Measurements from ENCODE around the gene TOM1L1. TPM values are rescaled to one million over a fixed set of nuclear protein-coding genes. Genes with fewer than 3 reads are reported as not detected.

Gene TOM1L1
- total RNA-seq, 1 experiment from 2014 or later, result 44.6 TPM

DNA sequence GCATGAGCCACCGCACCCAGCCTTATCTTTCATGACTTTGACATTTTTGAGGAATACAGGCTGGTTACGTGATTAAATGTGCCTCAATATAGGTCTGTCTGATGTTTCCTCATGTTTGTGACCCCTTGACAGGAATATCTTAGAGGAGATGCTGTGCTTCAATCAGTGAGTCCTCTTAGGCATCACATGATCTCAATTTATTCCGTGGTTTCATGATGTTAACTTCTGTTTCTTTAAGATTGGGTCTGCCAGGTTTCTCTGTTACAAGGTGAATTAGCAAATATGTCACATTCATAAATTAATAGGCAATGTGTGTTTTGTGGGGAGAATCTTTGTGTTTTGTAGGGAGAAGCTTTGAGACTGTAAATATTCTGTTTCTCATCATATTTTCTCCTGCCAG, 71.2 kb downstream of the TOM1L1 start:
- Histone ChIP-seq H4K5ac (ENCODE audit: insufficient read length, low read depth, low read length) (no peak overlapping the region), H3K9me3 (ENCODE audit: control insufficient read depth, low read depth, low read length) (no peaks in the 10 kb centered on the region), H3K4me2 (ENCODE audit: insufficient read depth, insufficient read length, low read length) (no peak overlapping the region), H3K4me1 (ENCODE audit: insufficient read depth, low read length) (no peaks in the 10 kb centered on the region; the same call in 1 of the 2 replicates), H3K79me2 (ENCODE audit: insufficient read depth, low read length) (peaks cover 12% of the 10 kb centered on the region; the same call in 1 of the 2 replicates), H4K8ac (replicated peaks; ENCODE audit: insufficient read length, low read depth, low read length) (no peak overlapping the region), H3K9ac (ENCODE audit: extremely low read depth, insufficient read length, low read length) (no peak overlapping the region), H3K27me3 (ENCODE audit: insufficient read depth, low read length) (no peaks in the 10 kb centered on the region), H4K20me1 (ENCODE audit: control insufficient read depth, insufficient read depth, insufficient read length) (no peaks in the 10 kb centered on the region), H3K18ac (ENCODE audit: insufficient read length, low read depth, low read length) (no peak overlapping the region), H3T11ph (ENCODE audit: low read length) (no peak overlapping the region), H3K23ac (ENCODE audit: insufficient read length, low read depth, low read length) (no peak overlapping the region), H2AK5ac (ENCODE audit: insufficient read length, low read length) (no peak overlapping the region), H4K91ac (ENCODE audit: insufficient read length, low read depth, low read length) (no peak overlapping the region), H2BK15ac (ENCODE audit: low read depth, low read length) (no peak overlapping the region), H3K4ac (ENCODE audit: low read depth, low read length) (no peak overlapping the region), H2BK5ac (ENCODE audit: insufficient read length, low read length) (no peak overlapping the region), H3K56ac (ENCODE audit: insufficient read length, low read depth, low read length) (no peak overlapping the region), H2AFZ (ENCODE audit: low read length) (no peak overlapping the region), H3K23me2 (ENCODE audit: insufficient read length, low read depth, low read length, poor library complexity, severe bottlenecking) (peaks cover 7% of the 10 kb centered on the region), H3K79me1 (ENCODE audit: insufficient read depth, low read depth, low read length, poor library complexity, severe bottlenecking) (no peaks in the 10 kb centered on the region), H2BK12ac (ENCODE audit: insufficient read length, low read depth, low read length) (no peak overlapping the region), H3K27ac (ENCODE audit: insufficient read length, low read depth, low read length) (no peak overlapping the region), H3K14ac (ENCODE audit: insufficient read depth, low read length) (no peak overlapping the region), H2BK20ac (ENCODE audit: low read depth, low read length, poor library complexity, severe bottlenecking) (no peak overlapping the region), H2BK120ac (ENCODE audit: low read depth, low read length, poor library complexity, severe bottlenecking) (no peak overlapping the region)
- no peak for DNase-seq
- Mint-ChIP-seq H3K27ac (no peak overlapping the region), H3K27me3 (ENCODE audit: low read depth) (no peaks in the 10 kb centered on the region), H3K36me3 (ENCODE audit: insufficient read depth in 1 of 3, low read depth in 3 of 3) (peaks cover 2 to 12% (median 10%) of the 10 kb centered on the region in 3 experiments; a peak in 6 of 7 replicates), H3K9me3 (peaks cover 0 to 8% of the 10 kb centered on the region in 2 experiments; a peak in 2 of 5 replicates), H3K4me1 (peaks cover 3 to 5% of the 10 kb centered on the region in 2 experiments), H3K4me3 (no peak overlapping the region)
- no CpG with 5 or more reads among the region's 3 CpGs for WGBS (ENCODE audit: extremely low coverage, insufficient read length, low lambda C conversion rate)
- TF ChIP-seq, protein P1, sequence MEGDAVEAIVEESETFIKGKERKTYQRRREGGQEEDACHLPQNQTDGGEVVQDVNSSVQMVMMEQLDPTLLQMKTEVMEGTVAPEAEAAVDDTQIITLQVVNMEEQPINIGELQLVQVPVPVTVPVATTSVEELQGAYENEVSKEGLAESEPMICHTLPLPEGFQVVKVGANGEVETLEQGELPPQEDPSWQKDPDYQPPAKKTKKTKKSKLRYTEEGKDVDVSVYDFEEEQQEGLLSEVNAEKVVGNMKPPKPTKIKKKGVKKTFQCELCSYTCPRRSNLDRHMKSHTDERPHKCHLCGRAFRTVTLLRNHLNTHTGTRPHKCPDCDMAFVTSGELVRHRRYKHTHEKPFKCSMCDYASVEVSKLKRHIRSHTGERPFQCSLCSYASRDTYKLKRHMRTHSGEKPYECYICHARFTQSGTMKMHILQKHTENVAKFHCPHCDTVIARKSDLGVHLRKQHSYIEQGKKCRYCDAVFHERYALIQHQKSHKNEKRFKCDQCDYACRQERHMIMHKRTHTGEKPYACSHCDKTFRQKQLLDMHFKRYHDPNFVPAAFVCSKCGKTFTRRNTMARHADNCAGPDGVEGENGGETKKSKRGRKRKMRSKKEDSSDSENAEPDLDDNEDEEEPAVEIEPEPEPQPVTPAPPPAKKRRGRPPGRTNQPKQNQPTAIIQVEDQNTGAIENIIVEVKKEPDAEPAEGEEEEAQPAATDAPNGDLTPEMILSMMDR (conservative IDR thresholded peaks at IDR 0.05), result no peak
